Measurements from ENCODE around the gene LYPLAL1.
"Not testable (repeated sequence)": the region's sequence is repeated elsewhere in the genome, so short reads cannot be mapped to it uniquely, and the experiment has no call there.

Gene LYPLAL1

GRCh38 chr1:219163401-219163954, 10.2 kb upstream of the LYPLAL1 start:
- no peak for DNase-seq (ENCODE audit: low spot score)

- DNase-seq (ENCODE audit: low spot score), result no peak
Observed at GRCh38 chr1:219171192-219171935, 2.3 kb upstream of the LYPLAL1 start.

- no peak for DNase-seq (ENCODE audit: low spot score)
Observed at GRCh38 chr1:219172821-219173220, 857 bp upstream of the LYPLAL1 start.

DNA sequence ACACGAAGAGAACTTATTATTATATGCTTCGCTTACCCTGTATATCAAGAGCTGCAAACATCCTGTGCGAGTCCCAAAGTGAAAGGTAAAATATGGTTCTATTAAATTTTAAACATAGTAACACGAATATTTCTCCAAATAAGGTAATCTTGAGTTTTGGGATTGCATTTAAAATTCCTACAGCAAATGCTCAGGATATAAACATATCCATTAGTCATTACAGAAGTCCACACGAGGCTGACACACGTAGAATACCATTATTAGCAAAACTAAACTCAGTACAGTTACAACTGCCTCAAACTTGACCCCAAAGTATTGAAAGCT, 282 bp upstream of the LYPLAL1 start:
- DNase-seq (ENCODE audit: low spot score), result no peak

DNA sequence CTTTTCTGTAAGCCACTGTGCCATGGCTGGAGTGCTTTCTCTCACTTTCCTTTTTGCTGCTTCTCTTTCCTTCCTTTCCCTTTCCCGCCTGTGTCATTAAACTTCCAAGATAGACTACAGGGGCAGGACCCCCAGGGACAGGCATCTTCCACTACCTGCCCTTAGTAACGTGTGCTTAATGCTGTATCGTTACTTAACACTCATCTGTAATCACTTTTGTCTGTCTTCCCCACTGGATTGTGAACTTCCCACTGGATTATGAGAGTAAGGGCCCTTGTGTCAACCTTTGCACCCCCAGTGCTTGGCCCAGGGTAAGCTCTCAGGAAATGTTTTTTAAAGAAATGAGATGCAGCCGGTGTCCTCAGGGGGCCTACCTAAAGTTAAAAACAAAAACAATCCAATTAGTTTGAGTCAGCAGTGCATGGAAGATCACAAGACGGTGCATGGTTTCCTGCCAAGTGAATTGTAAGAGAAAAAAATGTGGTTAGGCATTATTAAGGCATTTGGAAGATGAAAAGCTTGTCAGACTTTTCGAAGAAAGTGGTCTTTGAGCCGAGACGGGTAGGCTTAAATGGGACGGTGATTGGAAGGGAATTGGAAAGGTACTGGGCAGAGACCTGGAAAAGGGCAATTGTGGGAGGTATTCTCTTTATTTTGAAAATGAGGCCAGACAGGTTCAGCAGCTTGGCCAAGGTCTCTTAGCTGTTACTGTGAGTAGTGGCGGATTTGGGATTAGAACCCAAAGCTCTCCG, 958 bp downstream of the LYPLAL1 start:
- DNase-seq (ENCODE audit: low spot score), result peak; percentile 33

DNA sequence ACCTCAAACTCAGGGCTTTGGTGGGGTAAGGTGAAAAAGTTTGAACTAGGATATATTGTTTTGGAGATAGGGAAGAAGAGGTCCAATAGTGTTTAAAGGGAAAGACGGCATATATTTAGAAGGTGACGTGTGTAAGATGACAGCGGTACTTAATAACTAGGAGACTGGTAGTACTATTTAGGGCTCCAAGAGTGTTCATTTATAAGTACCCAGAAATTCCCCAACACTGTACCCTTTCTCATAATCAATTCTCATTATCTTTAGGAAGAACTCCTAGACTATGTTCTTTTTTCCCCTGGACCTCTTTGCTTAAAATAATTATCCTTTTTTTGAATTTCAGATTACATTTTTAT, 1.5 kb downstream of the LYPLAL1 start:
- DNase-seq (ENCODE audit: low spot score), result no peak

- DNase-seq (ENCODE audit: low spot score), result no peak
Observed at GRCh38 chr1:219176168-219176567, 2.5 kb downstream of the LYPLAL1 start.

DNA sequence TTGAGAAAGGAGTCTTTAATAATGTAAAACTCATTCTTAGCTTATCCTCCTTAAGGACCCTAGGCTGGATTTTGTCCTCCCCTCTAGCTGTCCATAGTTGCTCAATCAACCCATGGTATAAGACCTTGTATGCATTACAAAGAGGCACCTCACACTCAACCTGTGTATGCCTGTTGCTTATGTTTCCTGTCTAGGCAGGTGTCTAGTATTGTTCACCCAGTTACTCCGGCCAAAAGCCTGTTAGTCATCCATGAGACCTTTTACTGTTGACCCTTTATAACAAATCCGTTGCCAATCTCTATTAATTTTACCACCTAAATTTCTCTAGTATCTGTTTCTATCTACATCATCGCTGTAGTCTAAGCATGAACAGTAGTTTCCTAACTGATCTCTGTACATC, 3.7 kb downstream of the LYPLAL1 start:
- no peak for DNase-seq (ENCODE audit: low spot score)

- no peak for DNase-seq (ENCODE audit: low spot score)
Observed at GRCh38 chr1:219177940-219178339, 4.3 kb downstream of the LYPLAL1 start.

GRCh38 chr1:219179293-219179692, 5.6 kb downstream of the LYPLAL1 start:
- no peak for DNase-seq (ENCODE audit: low spot score)

- no peak for DNase-seq (ENCODE audit: low spot score)
Observed at GRCh38 chr1:219184337-219184736, 10.7 kb downstream of the LYPLAL1 start.

DNA sequence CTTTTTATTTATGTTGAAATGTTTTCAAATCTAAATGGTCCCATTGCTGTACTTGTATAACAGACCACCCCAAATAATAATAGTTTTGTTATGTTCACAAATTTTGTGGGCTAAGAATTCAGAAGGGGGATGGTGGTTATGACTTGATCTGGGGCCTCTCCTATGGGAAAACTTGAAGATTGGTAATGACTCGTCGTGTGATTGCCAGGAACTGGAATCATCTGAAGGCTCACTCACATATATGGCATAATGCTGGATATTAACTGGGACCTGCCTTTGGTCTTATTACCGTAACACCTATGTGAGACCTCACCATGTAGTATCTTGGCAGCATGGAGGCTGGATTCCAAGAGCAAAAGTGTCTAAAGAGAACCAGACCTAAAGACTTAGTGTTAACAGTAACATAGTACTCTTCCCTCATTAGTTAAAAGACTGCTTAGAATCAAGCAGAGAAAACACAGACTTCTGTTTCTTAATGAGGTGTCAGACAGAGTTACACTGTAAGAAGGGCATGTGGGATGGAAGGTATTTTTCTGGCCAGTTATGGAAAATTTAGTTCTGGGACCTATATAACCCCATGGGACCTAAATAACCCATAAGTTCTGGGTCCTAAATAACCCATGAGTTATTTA, 11.9 kb downstream of the LYPLAL1 start:
- DNase-seq (ENCODE audit: low spot score), result no peak

DNA sequence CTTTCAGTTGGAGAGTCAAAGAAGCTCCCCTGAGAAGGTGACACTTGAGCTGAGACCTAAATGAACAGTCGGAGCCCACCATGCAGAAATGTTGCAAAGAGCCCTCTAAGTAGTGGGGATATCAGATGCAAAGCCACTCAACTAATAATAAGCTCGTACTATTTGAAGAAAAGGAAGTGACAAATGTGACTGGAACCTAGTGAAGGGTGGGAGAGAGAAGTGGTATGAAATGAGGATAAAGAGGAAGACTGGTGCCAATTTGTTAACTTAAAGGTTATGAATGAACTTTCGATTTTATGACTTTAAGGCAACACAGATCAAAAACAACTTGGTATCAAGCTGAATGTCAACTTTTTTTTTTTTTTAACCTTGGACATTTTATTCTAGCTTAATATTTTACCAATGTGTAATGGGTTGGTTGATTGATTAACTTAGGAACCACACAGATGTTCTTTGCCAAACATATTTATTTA, 14.7 kb downstream of the LYPLAL1 start:
- no peak for DNase-seq (ENCODE audit: low spot score)

- DNase-seq (ENCODE audit: low spot score), result peak; percentile 26
Observed at GRCh38 chr1:219189021-219189824, 15.5 kb downstream of the LYPLAL1 start.

DNA sequence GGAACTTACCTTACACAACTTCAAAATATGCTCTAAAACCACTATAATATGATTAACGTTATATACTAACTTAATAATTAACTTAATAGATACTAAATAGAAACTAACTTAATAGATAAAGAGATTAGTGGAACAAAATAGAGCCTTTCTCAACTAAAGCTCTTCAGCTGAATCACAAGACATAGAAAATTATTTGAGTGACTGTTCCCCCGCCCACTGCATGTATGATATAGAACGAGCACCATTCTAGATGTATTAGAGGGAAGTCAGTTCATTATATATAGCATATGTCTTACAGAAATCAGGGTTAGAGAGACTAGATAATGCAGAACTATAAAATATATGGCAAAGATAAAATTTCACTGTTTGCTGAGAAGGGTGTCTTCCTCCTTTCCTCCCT, 16.3 kb downstream of the LYPLAL1 start:
- DNase-seq (ENCODE audit: low spot score), result no peak

DNA sequence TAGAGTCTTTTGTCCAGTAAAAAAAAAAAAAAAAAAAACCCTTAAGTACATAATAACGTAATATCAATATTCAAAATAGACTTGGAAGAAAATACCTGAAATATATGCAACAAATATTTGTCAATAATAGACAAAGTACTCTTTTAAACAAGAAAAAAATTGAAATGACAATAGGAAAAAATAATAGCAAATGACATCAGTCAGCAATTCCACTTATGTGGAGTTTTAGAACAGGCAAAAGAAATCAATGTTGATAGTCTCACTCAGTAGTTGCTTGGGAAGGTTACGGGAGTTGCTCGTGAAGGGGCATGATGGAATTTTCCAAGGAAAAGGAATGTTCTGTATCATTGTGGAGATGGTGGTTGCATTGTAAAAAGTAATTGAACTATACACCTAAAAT, 16.9 kb downstream of the LYPLAL1 start:
- no peak for DNase-seq (ENCODE audit: low spot score)

DNA sequence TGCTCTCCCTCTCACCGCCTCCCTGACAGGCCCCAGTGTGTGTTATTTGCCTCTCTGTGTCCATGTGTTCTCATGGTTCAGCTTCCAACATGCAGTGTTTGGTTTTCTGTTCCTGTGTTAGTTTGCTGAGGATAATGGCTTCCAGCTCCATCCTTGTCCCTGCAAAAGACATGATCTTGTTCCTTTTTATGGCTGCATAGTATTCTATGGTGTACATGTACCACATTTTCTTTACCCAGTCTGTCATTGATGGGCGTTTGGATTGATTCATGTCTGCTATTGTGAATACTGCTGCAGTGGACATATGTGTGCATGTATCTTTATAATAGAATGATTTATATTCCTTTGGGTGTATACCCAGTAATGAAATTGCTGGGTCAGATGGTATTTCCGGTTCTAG, 22.2 kb downstream of the LYPLAL1 start:
- DNase-seq (ENCODE audit: low spot score), result not testable (repeated sequence)

DNA sequence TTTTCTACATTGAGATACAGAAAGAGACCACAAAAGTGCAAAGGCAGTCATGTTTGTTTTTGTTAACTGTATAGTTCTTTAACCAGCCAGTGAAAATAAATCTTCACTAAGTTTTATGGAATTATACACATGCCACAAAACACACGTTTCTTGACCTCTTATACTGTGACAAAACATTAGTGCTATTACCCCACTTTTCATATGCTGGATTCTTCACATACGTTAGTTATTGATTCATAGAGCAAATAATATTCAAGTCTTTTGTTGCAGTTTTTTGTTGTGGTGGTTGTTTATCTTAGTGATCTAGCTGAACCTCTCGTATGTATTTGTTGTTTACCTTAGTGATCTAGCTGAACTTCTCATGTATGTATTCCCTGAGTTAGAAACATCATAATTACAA, 28.0 kb downstream of the LYPLAL1 start:
- no peak for DNase-seq (ENCODE audit: low spot score)

- no peak for DNase-seq (ENCODE audit: low spot score)
Observed at GRCh38 chr1:219202567-219202966, 28.9 kb downstream of the LYPLAL1 start.

- DNase-seq (ENCODE audit: low spot score), result no peak
Observed at GRCh38 chr1:219206350-219206749, 32.7 kb downstream of the LYPLAL1 start.

- DNase-seq (ENCODE audit: low spot score), result no peak
Observed at GRCh38 chr1:219209578-219209977, 35.9 kb downstream of the LYPLAL1 start.

- no peak for DNase-seq (ENCODE audit: low spot score)
Observed at GRCh38 chr1:219210067-219210466, 36.4 kb downstream of the LYPLAL1 start.

Measured in globus pallidus (tissue), 1 donor.